ENCODE results near the gene LRP4. TPM values are rescaled to one million over a fixed set of nuclear protein-coding genes. Genes with fewer than 3 reads are reported as not detected.

Gene LRP4
- total and polyA plus RNA-seq, 7 donors, result 5.4 to 32.3 (median 14.5) TPM

DNA sequence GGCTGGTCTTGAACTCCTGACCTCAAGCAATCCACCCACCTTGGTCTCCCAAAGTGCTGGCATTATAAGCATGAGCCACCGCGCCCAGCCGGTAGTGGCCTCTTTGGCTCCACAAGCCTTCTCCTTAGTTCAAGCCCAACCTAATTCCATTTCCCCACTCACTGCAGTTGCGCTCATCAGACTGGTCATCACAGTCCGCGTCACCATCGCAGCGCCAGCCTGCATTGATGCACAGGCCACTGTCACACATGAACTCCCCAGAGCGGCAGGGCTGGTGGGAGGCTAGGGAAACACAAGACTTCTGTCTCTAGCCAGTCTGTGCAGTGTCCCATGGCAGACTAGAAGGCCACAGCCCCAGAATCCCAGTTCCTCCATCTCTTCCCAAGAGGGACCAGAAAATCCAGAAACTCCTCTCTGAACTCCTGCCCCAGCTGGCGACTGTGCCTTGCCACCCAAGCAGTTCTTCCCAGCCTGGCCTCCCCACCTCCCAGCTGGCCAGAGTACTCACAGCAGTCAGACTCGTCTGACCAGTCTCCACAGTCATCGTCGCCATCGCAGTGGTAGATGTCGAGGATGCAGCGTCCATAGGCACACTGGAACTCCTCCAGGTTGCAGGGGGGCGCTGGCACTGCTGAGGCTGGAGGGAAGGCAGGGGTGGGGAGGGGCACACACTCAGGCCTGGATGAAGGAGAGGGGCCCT is 19.8 kb downstream of the LRP4 start:
- H3K9me3 ChIP-seq, result no peaks in the 10 kb centered on the region
- H3K36me3 ChIP-seq (ENCODE audit: insufficient read depth in 1 of 2, low read depth in 1 of 2), result peaks cover 0 to 32% of the 10 kb centered on the region in 2 donors
- H3K27me3 ChIP-seq (ENCODE audit: insufficient read depth in 3 of 3, low read length in 2 of 3), result no peaks in the 10 kb centered on the region
- no peak overlapping the region for H3K4me3 ChIP-seq
- 76 to 89% (median 82%) methylated on average over 17 of the region's 17 CpGs for WGBS, 3 donors
- ATAC-seq (no peak), DNase-seq (no peak)
- H3K4me1 ChIP-seq, result peaks cover 9% of the 10 kb centered on the region
- no peak overlapping the region for H3K27ac ChIP-seq
- TF ChIP-seq, protein P1, sequence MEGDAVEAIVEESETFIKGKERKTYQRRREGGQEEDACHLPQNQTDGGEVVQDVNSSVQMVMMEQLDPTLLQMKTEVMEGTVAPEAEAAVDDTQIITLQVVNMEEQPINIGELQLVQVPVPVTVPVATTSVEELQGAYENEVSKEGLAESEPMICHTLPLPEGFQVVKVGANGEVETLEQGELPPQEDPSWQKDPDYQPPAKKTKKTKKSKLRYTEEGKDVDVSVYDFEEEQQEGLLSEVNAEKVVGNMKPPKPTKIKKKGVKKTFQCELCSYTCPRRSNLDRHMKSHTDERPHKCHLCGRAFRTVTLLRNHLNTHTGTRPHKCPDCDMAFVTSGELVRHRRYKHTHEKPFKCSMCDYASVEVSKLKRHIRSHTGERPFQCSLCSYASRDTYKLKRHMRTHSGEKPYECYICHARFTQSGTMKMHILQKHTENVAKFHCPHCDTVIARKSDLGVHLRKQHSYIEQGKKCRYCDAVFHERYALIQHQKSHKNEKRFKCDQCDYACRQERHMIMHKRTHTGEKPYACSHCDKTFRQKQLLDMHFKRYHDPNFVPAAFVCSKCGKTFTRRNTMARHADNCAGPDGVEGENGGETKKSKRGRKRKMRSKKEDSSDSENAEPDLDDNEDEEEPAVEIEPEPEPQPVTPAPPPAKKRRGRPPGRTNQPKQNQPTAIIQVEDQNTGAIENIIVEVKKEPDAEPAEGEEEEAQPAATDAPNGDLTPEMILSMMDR (IDR thresholded peaks at IDR 0.05), result no peak
- intact Hi-C loops (cut with DNase I), result loop anchor here (10.0 kb wide), 2 partner anchors 366 to 456 kb away; partner anchors contain the start of gene MYBPC3 (in 1 of the 2)

DNA sequence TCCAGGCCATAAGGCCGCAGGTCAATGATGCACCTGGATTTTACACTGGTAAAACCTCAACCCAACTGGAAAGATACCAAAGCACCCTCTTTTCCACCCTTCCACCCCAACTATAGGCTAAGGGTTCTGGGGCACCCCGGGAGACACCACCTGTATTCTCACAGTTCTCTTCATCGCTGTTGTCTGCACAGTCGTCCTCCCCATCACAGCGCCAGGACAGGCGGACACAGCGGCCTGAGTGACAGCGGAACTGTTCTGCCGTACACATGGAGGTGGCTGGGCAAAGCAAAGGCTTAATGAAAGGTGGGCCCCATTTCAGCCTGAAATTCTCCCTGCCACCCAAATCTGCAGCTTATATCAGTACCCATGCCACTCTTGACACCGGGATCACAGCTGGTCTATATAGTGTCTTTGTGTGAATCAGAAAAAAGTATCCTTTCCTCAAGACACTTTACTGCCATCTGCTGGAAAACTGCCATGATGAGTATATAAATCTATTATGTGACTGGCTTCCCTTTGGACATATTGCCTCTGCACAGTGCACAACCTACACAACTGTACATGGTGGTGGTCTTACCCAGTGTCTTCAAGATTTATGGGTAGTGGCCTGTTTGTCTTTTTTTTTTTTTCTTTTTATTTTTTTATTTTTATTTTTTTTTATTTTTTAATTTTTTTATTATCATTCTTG is 21.5 kb downstream of the LRP4 start:
- DNase-seq (no peak), ATAC-seq (peak in 2 of 4 donors; percentile 20 to 31)
- Histone ChIP-seq H3K4me1 (peaks cover 9% of the 10 kb centered on the region), H3K4me3 (no peak overlapping the region), H3K27me3 (ENCODE audit: insufficient read depth in 3 of 3, low read length in 2 of 3) (no peaks in the 10 kb centered on the region), H3K27ac (no peak overlapping the region), H3K36me3 (ENCODE audit: insufficient read depth in 1 of 2, low read depth in 1 of 2) (peaks cover 0 to 49% of the 10 kb centered on the region in 2 donors), H3K9me3 (no peaks in the 10 kb centered on the region)
- 89 to 91% (median 91%) methylated on average over 10 of the region's 10 CpGs for WGBS, 3 donors
- TF ChIP-seq, protein P1 (IDR thresholded peaks at IDR 0.05), result no peak
- intact Hi-C loops (cut with DNase I), result loop anchor here (10.0 kb wide), 2 partner anchors 368 to 458 kb away; partner anchors contain the start of gene MYBPC3 (in 1 of the 2)

DNA sequence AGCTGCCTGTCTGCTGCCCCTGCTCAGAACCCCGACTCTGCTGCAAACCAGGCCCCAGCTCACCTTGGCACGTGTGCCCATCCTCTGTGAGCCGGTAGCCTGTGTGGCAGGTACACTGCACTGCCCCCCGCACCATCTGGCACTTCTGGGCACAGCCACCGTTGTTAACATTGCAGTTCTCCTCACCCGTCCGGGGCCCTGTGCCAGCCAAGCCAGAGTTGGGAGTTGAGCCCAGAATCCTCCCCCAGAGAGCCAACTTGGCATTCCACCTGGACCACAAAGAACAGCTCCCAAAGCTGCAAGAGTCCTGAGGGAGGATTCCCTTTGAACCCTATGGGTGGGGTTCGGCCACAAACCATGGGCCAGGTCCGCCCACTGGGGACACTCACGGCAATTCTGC is 22.5 kb downstream of the LRP4 start:
- WGBS, 3 donors, result 35 to 49% (median 36%) methylated on average over 10 of the region's 10 CpGs
- DNase-seq (peak; percentile 66 to 89), ATAC-seq (peak; percentile 89 to 94 (median 92))
- no peak overlapping the region for H3K4me3 ChIP-seq
- H3K9me3 ChIP-seq, result no peaks in the 10 kb centered on the region
- peaks cover 9% of the 10 kb centered on the region for H3K4me1 ChIP-seq
- TF ChIP-seq, protein P1 (IDR thresholded peaks at IDR 0.05), result no peak
- intact Hi-C loops (cut with DNase I), result loop anchor here (10.0 kb wide), 2 partner anchors 369 to 459 kb away; partner anchors contain the start of gene MYBPC3 (in 1 of the 2)
- H3K36me3 ChIP-seq (ENCODE audit: insufficient read depth in 1 of 2, low read depth in 1 of 2), result peaks cover 0 to 54% of the 10 kb centered on the region in 2 donors
- H3K27me3 ChIP-seq (ENCODE audit: insufficient read depth in 3 of 3, low read length in 2 of 3), result no peaks in the 10 kb centered on the region
- no peak overlapping the region for H3K27ac ChIP-seq

- Histone ChIP-seq H3K27me3 (ENCODE audit: insufficient read depth in 3 of 3, low read length in 2 of 3) (no peaks in the 10 kb centered on the region), H3K27ac (no peak overlapping the region), H3K4me1 (peaks cover 9% of the 10 kb centered on the region), H3K9me3 (no peaks in the 10 kb centered on the region), H3K36me3 (ENCODE audit: insufficient read depth in 1 of 2, low read depth in 1 of 2) (peaks cover 0 to 59% of the 10 kb centered on the region in 2 donors), H3K4me3 (no peak overlapping the region)
- intact Hi-C loops (cut with DNase I), result loop anchor here (10.0 kb wide), 2 partner anchors 370 to 460 kb away; partner anchors contain the start of gene MYBPC3 (in 1 of the 2)
- 45 to 68% (median 51%) methylated on average over 10 of the region's 10 CpGs for WGBS, 3 donors
- ATAC-seq (peak in 3 of 4 donors; percentile 24 to 34 (median 24)), DNase-seq (no peak)
- TF ChIP-seq, protein P1 (IDR thresholded peaks at IDR 0.05), result no peak
Observed at GRCh38 chr11:46894961-46895360, 23.4 kb downstream of the LRP4 start.

Measured in psoas muscle (tissue), 8 donors.